ENCODE data around the gene ADCY6. TPM values are rescaled to one million over a fixed set of nuclear protein-coding genes. Genes with fewer than 3 reads are reported as not detected.
A peak's percentile ranks its signal among the peaks of the same experiment; 100 is the strongest.

ADCY6 gene
- polyA plus RNA-seq, 1 experiment = 37.9 TPM

GRCh38 chr12:48819986-48820725 lies 31.3 kb upstream of the ADCY6 start:
- Histone ChIP-seq H3K36me3 (ENCODE audit: control insufficient read depth, insufficient read depth, low read length) (peaks cover 11% of the 10 kb centered on the region), H3K27me3 (ENCODE audit: control insufficient read depth, insufficient read depth, low read length) (no peaks in the 10 kb centered on the region), H3K4me3 (ENCODE audit: low read depth, low read length) (no peak overlapping the region)
- POLR2A ChIA-PET = interaction anchor here (0.6 kb wide), 1 partner anchor 424 kb away, joined by 5 read pairs; no protein-coding TSS in a partner anchor
- TF ChIP-seq CTCF (IDR thresholded peaks at IDR 0.05; ENCODE audit: insufficient read depth, low read depth, low read length) = no peak
- CTCF ChIA-PET = interaction anchor here (1.3 to 1.7 kb wide), 2 partner anchors 9 to 33 kb away, joined by 4 to 5 read pairs; no protein-coding TSS in a partner anchor
- no peak for DNase-seq (ENCODE audit: low read depth)

- Histone ChIP-seq H3K36me3 (ENCODE audit: control insufficient read depth, insufficient read depth, low read length) (peaks cover 6% of the 10 kb centered on the region), H3K4me3 (ENCODE audit: low read depth, low read length) (peak overlapping the region; percentile 83), H3K27me3 (ENCODE audit: control insufficient read depth, insufficient read depth, low read length) (no peaks in the 10 kb centered on the region)
- CTCF ChIA-PET = interaction anchor here (1.3 to 1.7 kb wide), 3 partner anchors 10 to 71 kb away, joined by 4 to 5 read pairs (median 4); no protein-coding TSS in a partner anchor
- POLR2A ChIA-PET = interaction anchor here (0.6 kb wide), 1 partner anchor 425 kb away, joined by 5 read pairs; no protein-coding TSS in a partner anchor
- TF ChIP-seq CTCF (IDR thresholded peaks at IDR 0.05; ENCODE audit: insufficient read depth, low read depth, low read length) = peak; percentile 37
- no peak for DNase-seq (ENCODE audit: low read depth)
These were observed 30.1 kb upstream of the ADCY6 start for GRCh38 chr12:48818831-48819590.

- no peaks in the 10 kb centered on the region for H3K27me3 ChIP-seq (ENCODE audit: control insufficient read depth, insufficient read depth, low read length)
- DNase-seq (ENCODE audit: low read depth) = no peak
- ChIA-PET CTCF (interaction anchor here (1.4 kb wide), 1 partner anchor 72 kb away, joined by 4 read pairs; no protein-coding TSS in a partner anchor), POLR2A (no interaction called here)
- no peaks in the 10 kb centered on the region; the same call in 1 of the 2 replicates for H3K36me3 ChIP-seq (ENCODE audit: control insufficient read depth, insufficient read depth, low read length)
- peak within 1 kb of the TSS; percentile 83 for H3K4me3 ChIP-seq (ENCODE audit: low read depth, low read length)
- TF ChIP-seq CTCF (IDR thresholded peaks at IDR 0.05; ENCODE audit: insufficient read depth, low read depth, low read length) = no peak
These were observed 29.3 kb upstream of the ADCY6 start, which contains the start of gene CACNB3 for GRCh38 chr12:48817873-48818830. Gene CACNB3, plus strand, starts transcription at chr12:48818496. Its CDS starts 434 bp downstream, at chr12:48818930.

GRCh38 chr12:48816143-48816854 lies 27.4 kb upstream of the ADCY6 start:
- no peak for DNase-seq (ENCODE audit: low read depth)
- CTCF ChIA-PET = interaction anchor here (0.9 to 7.1 kb wide), 6 partner anchors 22 to 101 kb away, joined by 3 to 78 read pairs (median 6); partner anchors contain the start of genes CCNT1 and DDX23
- H3K4me3 ChIP-seq (ENCODE audit: low read depth, low read length) = peak overlapping the region; percentile 74
- no peaks in the 10 kb centered on the region for H3K36me3 ChIP-seq (ENCODE audit: control insufficient read depth, insufficient read depth, low read length)
- POLR2A ChIA-PET = interaction anchor here (1.0 kb wide), 1 partner anchor 27 kb away, joined by 5 read pairs; the partner anchor contains the start of gene ADCY6
- H3K27me3 ChIP-seq (ENCODE audit: control insufficient read depth, insufficient read depth, low read length) = no peaks in the 10 kb centered on the region
- TF ChIP-seq CTCF (IDR thresholded peaks at IDR 0.05; ENCODE audit: insufficient read depth, low read depth, low read length) = no peak

Measured in BJ (cell line).